Activated T-helper 2 cell treated with anti-CD3 and anti-CD28 coated beads, Interferon-gamma antibody, Interleukin-2, Interleukin-4, amounts not matched to agents 10 μg/mL and 5 μg/mL and 100 μg/mL, durations not matched to agents 14 hours and 24 hours and 36 hours (primary cell): ENCODE data around the gene SSPN. TPM values are rescaled to one million over a fixed set of nuclear protein-coding genes. Genes with fewer than 3 reads are reported as not detected.

ENCODE experiments used
- DNase-seq: peaks from one replicate; pipeline ENCODE4 v3.0.0; 2021; ENCODE audit warnings: low spot score
- H3K27ac Mint-ChIP-seq: one replicate; pipeline ENCODE4 v1.8.0; 2021; ENCODE audit warnings: mixed read lengths
- H3K27me3 Mint-ChIP-seq: one replicate; pipeline ENCODE4 v1.8.0; 2021; ENCODE audit warnings: low read depth, mixed read lengths
- H3K36me3 Mint-ChIP-seq: one replicate; pipeline ENCODE4 v1.8.0; 2021; ENCODE audit warnings: low read depth, mixed read lengths
- H3K4me1 Mint-ChIP-seq: one replicate; pipeline ENCODE4 v1.8.0; 2021; ENCODE audit warnings: low read depth, mixed read lengths
- H3K4me3 Mint-ChIP-seq: one replicate; pipeline ENCODE4 v1.8.0; 2021; ENCODE audit warnings: low read depth, mild to moderate bottlenecking, moderate library complexity, mixed read lengths
- H3K9me3 Mint-ChIP-seq: one replicate; pipeline ENCODE4 v1.8.0; 2021; ENCODE audit warnings: mixed read lengths
- intact Hi-C: fragments of 100-400 bp; cut with micrococcal nuclease; formaldehyde crosslinking; loops from one replicate; pipeline ENCODE4 v1.15.1; 2023
- total RNA-seq: library from RNA; stranded (reverse); gene quantifications from 2 replicates; pipeline ENCODE4 v1.2.3, GENCODE V29; 2022

The SSPN gene
- total RNA-seq, 1 donor from 2014 or later, result not detected

GRCh38 chr12:26172013-26172412 is 23.4 kb upstream of the SSPN start:
- no peaks in the 10 kb centered on the region for H3K36me3 Mint-ChIP-seq
- H3K4me3 Mint-ChIP-seq, result no peak overlapping the region
- H3K4me1 Mint-ChIP-seq, result no peaks in the 10 kb centered on the region
- peaks cover 19% of the 10 kb centered on the region for H3K27me3 Mint-ChIP-seq
- no peak overlapping the region for H3K27ac Mint-ChIP-seq
- intact Hi-C loops, result no loop called here
- H3K9me3 Mint-ChIP-seq, result no peaks in the 10 kb centered on the region
- no peak for DNase-seq

- Mint-ChIP-seq H3K27ac (no peak overlapping the region), H3K36me3 (no peaks in the 10 kb centered on the region), H3K4me3 (no peak overlapping the region), H3K9me3 (no peaks in the 10 kb centered on the region), H3K4me1 (no peaks in the 10 kb centered on the region), H3K27me3 (peaks cover 14% of the 10 kb centered on the region)
- intact Hi-C loops, result no loop called here
- no peak for DNase-seq
These were observed 22.8 kb upstream of the SSPN start for GRCh38 chr12:26172539-26172938.

- intact Hi-C loops, result no loop called here
- H3K27me3 Mint-ChIP-seq, result peaks cover 11% of the 10 kb centered on the region
- no peaks in the 10 kb centered on the region for H3K36me3 Mint-ChIP-seq
- H3K27ac Mint-ChIP-seq, result no peak overlapping the region
- no peak overlapping the region for H3K4me3 Mint-ChIP-seq
- no peaks in the 10 kb centered on the region for H3K9me3 Mint-ChIP-seq
- DNase-seq, result no peak
- H3K4me1 Mint-ChIP-seq, result no peaks in the 10 kb centered on the region
These were observed 22.3 kb upstream of the SSPN start for GRCh38 chr12:26172946-26173552.

- H3K36me3 Mint-ChIP-seq, result no peaks in the 10 kb centered on the region
- H3K4me1 Mint-ChIP-seq, result no peaks in the 10 kb centered on the region
- no peak overlapping the region for H3K27ac Mint-ChIP-seq
- H3K9me3 Mint-ChIP-seq, result no peaks in the 10 kb centered on the region
- intact Hi-C loops, result no loop called here
- no peak overlapping the region for H3K4me3 Mint-ChIP-seq
- peaks cover 17% of the 10 kb centered on the region for H3K27me3 Mint-ChIP-seq
- DNase-seq, result no peak
These were observed 18.6 kb upstream of the SSPN start for GRCh38 chr12:26176725-26177124.

GRCh38 chr12:26177283-26177682 is 18.1 kb upstream of the SSPN start:
- Mint-ChIP-seq H3K4me1 (no peaks in the 10 kb centered on the region), H3K4me3 (no peak overlapping the region), H3K9me3 (no peaks in the 10 kb centered on the region), H3K27ac (no peak overlapping the region), H3K36me3 (no peaks in the 10 kb centered on the region), H3K27me3 (peaks cover 19% of the 10 kb centered on the region)
- intact Hi-C loops, result no loop called here
- DNase-seq, result no peak

GRCh38 chr12:26179826-26180225 is 15.5 kb upstream of the SSPN start:
- no peak for DNase-seq
- Mint-ChIP-seq H3K27ac (no peak overlapping the region), H3K36me3 (no peaks in the 10 kb centered on the region), H3K27me3 (peaks cover 23% of the 10 kb centered on the region), H3K4me1 (no peaks in the 10 kb centered on the region), H3K4me3 (no peak overlapping the region), H3K9me3 (no peaks in the 10 kb centered on the region)
- intact Hi-C loops, result no loop called here

- peaks cover 23% of the 10 kb centered on the region for H3K27me3 Mint-ChIP-seq
- no peaks in the 10 kb centered on the region for H3K9me3 Mint-ChIP-seq
- H3K4me3 Mint-ChIP-seq, result no peak overlapping the region
- intact Hi-C loops, result no loop called here
- no peaks in the 10 kb centered on the region for H3K36me3 Mint-ChIP-seq
- DNase-seq, result no peak
- H3K27ac Mint-ChIP-seq, result no peak overlapping the region
- no peaks in the 10 kb centered on the region for H3K4me1 Mint-ChIP-seq
These were observed 13.0 kb upstream of the SSPN start for GRCh38 chr12:26182377-26182776.

- Mint-ChIP-seq H3K4me1 (no peaks in the 10 kb centered on the region), H3K9me3 (no peaks in the 10 kb centered on the region), H3K4me3 (no peak overlapping the region), H3K27me3 (peaks cover 33% of the 10 kb centered on the region), H3K36me3 (no peaks in the 10 kb centered on the region), H3K27ac (no peak overlapping the region)
- no peak for DNase-seq
- intact Hi-C loops, result no loop called here
These were observed 9.6 kb upstream of the SSPN start for GRCh38 chr12:26185532-26186320.

- Mint-ChIP-seq H3K27me3 (peaks cover 36% of the 10 kb centered on the region), H3K27ac (no peak overlapping the region), H3K9me3 (no peaks in the 10 kb centered on the region), H3K36me3 (no peaks in the 10 kb centered on the region), H3K4me3 (no peak overlapping the region), H3K4me1 (no peaks in the 10 kb centered on the region)
- intact Hi-C loops, result no loop called here
- no peak for DNase-seq
These were observed 8.2 kb upstream of the SSPN start for GRCh38 chr12:26187014-26187798.

- intact Hi-C loops, result no loop called here
- no peak for DNase-seq
- no peak overlapping the region for H3K27ac Mint-ChIP-seq
- H3K36me3 Mint-ChIP-seq, result no peaks in the 10 kb centered on the region
- H3K9me3 Mint-ChIP-seq, result no peaks in the 10 kb centered on the region
- H3K27me3 Mint-ChIP-seq, result peaks cover 41% of the 10 kb centered on the region
- H3K4me3 Mint-ChIP-seq, result no peak overlapping the region
- no peaks in the 10 kb centered on the region for H3K4me1 Mint-ChIP-seq
These were observed 7.2 kb upstream of the SSPN start for GRCh38 chr12:26188127-26188526.

- intact Hi-C loops, result no loop called here
- peaks cover 44% of the 10 kb centered on the region for H3K27me3 Mint-ChIP-seq
- H3K9me3 Mint-ChIP-seq, result no peaks in the 10 kb centered on the region
- H3K27ac Mint-ChIP-seq, result no peak overlapping the region
- no peaks in the 10 kb centered on the region for H3K36me3 Mint-ChIP-seq
- no peaks in the 10 kb centered on the region for H3K4me1 Mint-ChIP-seq
- no peak overlapping the region for H3K4me3 Mint-ChIP-seq
- DNase-seq, result no peak
These were observed 6.7 kb upstream of the SSPN start for GRCh38 chr12:26188641-26189040.

GRCh38 chr12:26192142-26192541 is 3.2 kb upstream of the SSPN start:
- peaks cover 1% of the 10 kb centered on the region for H3K4me1 Mint-ChIP-seq
- no peaks in the 10 kb centered on the region for H3K9me3 Mint-ChIP-seq
- H3K36me3 Mint-ChIP-seq, result no peaks in the 10 kb centered on the region
- DNase-seq, result no peak
- H3K27me3 Mint-ChIP-seq, result peaks cover 67% of the 10 kb centered on the region
- H3K4me3 Mint-ChIP-seq, result no peak overlapping the region
- intact Hi-C loops, result no loop called here
- no peak overlapping the region for H3K27ac Mint-ChIP-seq

- no peaks in the 10 kb centered on the region for H3K36me3 Mint-ChIP-seq
- no peaks in the 10 kb centered on the region for H3K9me3 Mint-ChIP-seq
- no peak for DNase-seq
- H3K27me3 Mint-ChIP-seq, result peaks cover 73% of the 10 kb centered on the region
- no peak overlapping the region for H3K27ac Mint-ChIP-seq
- H3K4me1 Mint-ChIP-seq, result peaks cover 1% of the 10 kb centered on the region
- intact Hi-C loops, result no loop called here
- no peak overlapping the region for H3K4me3 Mint-ChIP-seq
These were observed 1.8 kb upstream of the SSPN start for GRCh38 chr12:26193539-26193938.
